HepG2 (cell line): Measurements from ENCODE around the gene ABHD17A. TPM values are rescaled to one million over a fixed set of nuclear protein-coding genes. Genes with fewer than 3 reads are reported as not detected.
A peak's percentile ranks its signal among the peaks of the same experiment; 100 is the strongest.

Experiments used
- ATAC-seq: fragments of 200-7000 bp; cut with Tn5 transposase; 3 replicates; pipeline ENCODE4 v1.9.1; 2020; ENCODE audit warnings: mild to moderate bottlenecking, moderate library complexity
- BruUV-seq: library from RNA; stranded (reverse); fragments of 400-500 nt; replicated peaks from 2 replicates; lab custom pipeline; 2021; lab: Mats Ljungman, UMichigan
- CTCF ChIA-PET: fragments of 300-600 bp; formaldehyde crosslinking; extraction: SDS; loops from one replicate; lab custom pipeline; 2021; ENCODE audit warnings: low total read pairs, inconsistent platforms, low intra/inter-chr PET ratio; lab: Yijun Ruan, JAX
- POLR2A ChIA-PET: fragments of 350-600 bp; sonication (Branson Sonifier 250); formaldehyde crosslinking; loops from one replicate; lab custom pipeline; 2020; ENCODE audit warnings: antibody characterized with exemption, inconsistent platforms; lab: Yijun Ruan, JAX
- DNase-seq: peaks from one replicate; pipeline ENCODE4 v3.0.0-alpha.2; 2015; ENCODE audit warnings: low spot score
- FAIRE-seq: peaks from 3 replicates; lab custom pipeline; 2011; peaks lifted over from hg19 to GRCh38; lab: Jason Lieb, UNC
- H2AFZ ChIP-seq: one replicate; pipeline ENCODE4 v1.6.1; 2011; ENCODE audit warnings: low read length, inconsistent platforms
- H3K27ac ChIP-seq: fragments of 300-600 bp; 3 replicates; pipeline ENCODE4 v1.8.0; 2011; ENCODE audit warnings: mixed run types, mild to moderate bottlenecking, mixed read lengths, low read length, inconsistent platforms; ENCODE audit not compliant: insufficient read depth; ENCODE audit errors: extremely low read length
- H3K27me3 ChIP-seq, 2 experiments: fragments of 200-600 bp in 1 of 2; 2 replicates in 1 of 2; 3 replicates in 1 of 2; pipeline versions ENCODE4 v1.6.0 to v1.8.0; 2011; ENCODE audit warnings: low read length in 2 of 2, mild to moderate bottlenecking in 2 of 2, moderate library complexity in 2 of 2, inconsistent platforms in 1 of 2; ENCODE audit not compliant: insufficient read depth in 2 of 2, control insufficient read depth in 1 of 2
- H3K36me3 ChIP-seq, 2 experiments: fragments of 200-600 bp in 1 of 2; replicated peaks in 1 of 2; 2 replicates in 1 of 2; 3 replicates in 1 of 2; pipeline versions ENCODE4 v1.5.1 to v1.8.0; 2011; ENCODE audit warnings: low read length in 2 of 2, inconsistent platforms in 1 of 2; ENCODE audit not compliant: insufficient read depth in 2 of 2, control insufficient read depth in 1 of 2
- H3K4me1 ChIP-seq: 2 replicates; pipeline ENCODE4 v1.5.1; 2012; ENCODE audit warnings: low read length, inconsistent platforms; ENCODE audit not compliant: insufficient read depth
- H3K4me2 ChIP-seq: 2 replicates; pipeline ENCODE4 v1.6.0; 2011; ENCODE audit warnings: low read depth, low read length, inconsistent platforms
- H3K4me3 ChIP-seq, 3 experiments: fragments of 200-600 bp in 1 of 3; sonication (generic), shearing (Covaris generic) in 1 of 3; replicated peaks in 1 of 3; 2 replicates each; pipeline ENCODE4 v1.5.1; 2011 to 2016; ENCODE audit warnings: low read length in 3 of 3, inconsistent platforms in 2 of 3, low read depth in 2 of 3, mild to moderate bottlenecking in 2 of 3, control low read depth in 1 of 3, mixed read lengths in 1 of 3; ENCODE audit not compliant: insufficient read depth in 1 of 3
- H3K79me2 ChIP-seq: one replicate; pipeline ENCODE4 v1.6.1; 2011; ENCODE audit warnings: low read length, inconsistent platforms; ENCODE audit not compliant: insufficient read depth
- H3K9ac ChIP-seq: 2 replicates; pipeline ENCODE4 v1.6.0; 2011; ENCODE audit warnings: mild to moderate bottlenecking, low read depth, low read length, inconsistent platforms; ENCODE audit not compliant: insufficient read depth
- H3K9me3 ChIP-seq: 2 replicates; pipeline ENCODE4 v1.5.1; 2012; ENCODE audit warnings: mild to moderate bottlenecking, low read length
- H4K20me1 ChIP-seq: 2 replicates; pipeline ENCODE4 v1.6.0; 2011; ENCODE audit warnings: inconsistent platforms, mild to moderate bottlenecking, low read length, moderate library complexity; ENCODE audit not compliant: insufficient read depth
- CEBPG ChIP-seq: IDR thresholded peaks from 2 replicates; pipeline ENCODE4 v1.6.1; 2016
- TEAD3 ChIP-seq: optimal IDR thresholded peaks from 2 replicates; pipeline ENCODE3; 2016; ENCODE audit warnings: borderline replicate concordance
- ZNF430 ChIP-seq: sonication (generic); formaldehyde crosslinking; IDR thresholded peaks from 2 replicates; pipeline ENCODE4 v1.9.0; 2021; ENCODE audit warnings: mild to moderate bottlenecking, missing genetic modification reagents
- ZNF83 ChIP-seq: sonication (generic); formaldehyde crosslinking; IDR thresholded peaks from 2 replicates; pipeline ENCODE4 v1.4.0; 2020; ENCODE audit warnings: missing genetic modification reagents, mild to moderate bottlenecking, borderline replicate concordance
- WGBS: methylation state at CpG from one replicate; pipeline ENCODE4 v1.1.6; 2017; ENCODE audit warnings: low lambda C conversion rate; 5-methylcytosine and 5-hydroxymethylcytosine counted together
- in situ Hi-C: cut with HindIII; loops from 2 replicates; pipeline ENCODE4 v1.10.0; 2017; ENCODE audit warnings: low pct_unique_long_range_greater_than_20kb; ENCODE audit not compliant: extremely low pct_ligation_motif_present
- intact Hi-C: fragments of 100-400 bp; cut with micrococcal nuclease; formaldehyde crosslinking; loops from one replicate; pipeline ENCODE4 v1.10.0; 2022; ENCODE audit not compliant: unreplicated experiment
- polyA plus RNA-seq, 8 experiments: library from polyadenylated mRNA; depleted of rRNA in 3 of 8; stranded (reverse) in 7 of 8; unstranded in 1 of 8; fragments of >200 nt; fragmentation: Illumina TruSeq in 4 of 8; extraction: Trizol in 4 of 8; gene quantifications; 2 replicates each; pipeline versions ENCODE4 v1.2.1 to v1.2.3, GENCODE V29; 2011 to 2016; ENCODE audit warnings: low read depth in 4 of 8, missing spikeins in 1 of 8, mixed read lengths in 1 of 8; ENCODE audit not compliant: insufficient read depth in 1 of 8
- total RNA-seq, 5 experiments: library from RNA; depleted of rRNA; stranded (reverse); fragments of >200 nt; fragmentation: Illumina TruSeq; extraction: Trizol; gene quantifications; 2 replicates each; pipeline ENCODE4 v1.2.3, GENCODE V29; 2016; ENCODE audit warnings: low read depth in 1 of 5
- TF ChIP-seq, protein P1 (sequence below): sonication (generic); formaldehyde crosslinking; IDR thresholded peaks from 2 replicates; pipeline ENCODE4 v1.4.0; 2020; ENCODE audit warnings: mild to moderate bottlenecking, missing genetic modification reagents
- TF ChIP-seq, protein P2 (sequence below): sonication (generic); formaldehyde crosslinking; IDR thresholded peaks from 2 replicates; pipeline ENCODE4 v1.5.1; 2020; ENCODE audit warnings: mild to moderate bottlenecking, missing genetic modification reagents, moderate library complexity
- TF ChIP-seq, protein P3 (sequence below): sonication (generic); formaldehyde crosslinking; IDR thresholded peaks from 2 replicates; pipeline ENCODE4 v1.4.0; 2020; ENCODE audit warnings: missing genetic modification reagents, mild to moderate bottlenecking, borderline replicate concordance

Gene ABHD17A
- total and polyA plus RNA-seq, 2 of the 13 experiments (the other 11 are each of a cell fraction or from before 2014, with no cell fraction given) = 27.7 to 40.8 TPM

DNA sequence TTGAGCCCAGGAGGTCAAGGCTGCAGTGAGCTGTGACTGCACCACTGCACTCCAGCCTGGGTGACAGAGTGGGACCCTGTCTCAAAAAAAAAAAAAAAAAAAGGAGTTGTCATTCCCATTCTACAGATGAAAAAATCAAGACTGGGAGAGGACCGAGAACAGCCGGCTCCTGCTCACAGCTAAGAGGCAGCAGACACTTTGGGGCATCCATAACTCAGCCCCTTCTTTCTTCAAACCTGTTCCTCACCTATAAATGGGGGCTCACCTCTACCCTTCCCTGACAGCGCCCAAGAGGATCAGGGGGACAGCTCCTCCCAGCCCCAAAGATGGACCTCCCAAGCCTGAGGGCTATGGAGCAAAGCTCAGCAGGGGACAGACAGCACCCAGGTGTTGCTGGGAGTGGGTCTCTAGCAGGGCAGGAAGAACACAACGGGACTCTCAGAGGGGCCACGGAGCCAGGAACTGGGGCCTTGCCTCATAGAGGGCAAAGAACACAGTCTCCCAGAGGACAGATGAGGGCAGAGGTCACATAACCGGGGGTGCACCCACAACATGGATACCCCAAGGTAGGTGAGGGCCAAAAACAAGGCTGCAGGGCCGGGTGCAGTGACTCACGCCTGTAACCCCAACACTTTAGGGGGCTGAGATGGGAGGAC is 18.5 kb downstream of the ABHD17A start:
- H3K4me1 ChIP-seq = peaks cover 67% of the 10 kb centered on the region
- peak overlapping the region; percentile 59 for H3K4me2 ChIP-seq
- WGBS = 43% methylated on average over 8 of the region's 8 CpGs
- H2AFZ ChIP-seq = no peak overlapping the region
- H4K20me1 ChIP-seq = no peaks in the 10 kb centered on the region; the same call in 1 of the 2 replicates
- POLR2A ChIA-PET = interaction anchor here (1.3 to 1.7 kb wide), 3 partner anchors 8 to 26 kb away, joined by 5 read pairs; partner anchors contain the start of gene ABHD17A
- in situ Hi-C loops = no loop called here
- no peaks in the 10 kb centered on the region; a peak in 1 of 5 replicates for H3K27me3 ChIP-seq
- peak overlapping the region; percentile 61 for H3K27ac ChIP-seq
- H3K36me3 ChIP-seq = no peaks in the 10 kb centered on the region
- no TSS peak for BruUV-seq
- no peak overlapping the region for H3K9ac ChIP-seq
- DNase-seq (no peak), ATAC-seq (no peak), FAIRE-seq (no peak)
- peaks cover 10% of the 10 kb centered on the region for H3K79me2 ChIP-seq
- intact Hi-C loops = loop anchor here (1.0 kb wide), 1 partner anchor 15 kb away; no protein-coding TSS in a partner anchor
- H3K9me3 ChIP-seq = no peaks in the 10 kb centered on the region
- CTCF ChIA-PET = no interaction called here
- H3K4me3 ChIP-seq = no peak overlapping the region
- TF ChIP-seq ZNF430 = peak; percentile 33; the same call in 1 of the 2 replicates
- TF ChIP-seq, protein P1, sequence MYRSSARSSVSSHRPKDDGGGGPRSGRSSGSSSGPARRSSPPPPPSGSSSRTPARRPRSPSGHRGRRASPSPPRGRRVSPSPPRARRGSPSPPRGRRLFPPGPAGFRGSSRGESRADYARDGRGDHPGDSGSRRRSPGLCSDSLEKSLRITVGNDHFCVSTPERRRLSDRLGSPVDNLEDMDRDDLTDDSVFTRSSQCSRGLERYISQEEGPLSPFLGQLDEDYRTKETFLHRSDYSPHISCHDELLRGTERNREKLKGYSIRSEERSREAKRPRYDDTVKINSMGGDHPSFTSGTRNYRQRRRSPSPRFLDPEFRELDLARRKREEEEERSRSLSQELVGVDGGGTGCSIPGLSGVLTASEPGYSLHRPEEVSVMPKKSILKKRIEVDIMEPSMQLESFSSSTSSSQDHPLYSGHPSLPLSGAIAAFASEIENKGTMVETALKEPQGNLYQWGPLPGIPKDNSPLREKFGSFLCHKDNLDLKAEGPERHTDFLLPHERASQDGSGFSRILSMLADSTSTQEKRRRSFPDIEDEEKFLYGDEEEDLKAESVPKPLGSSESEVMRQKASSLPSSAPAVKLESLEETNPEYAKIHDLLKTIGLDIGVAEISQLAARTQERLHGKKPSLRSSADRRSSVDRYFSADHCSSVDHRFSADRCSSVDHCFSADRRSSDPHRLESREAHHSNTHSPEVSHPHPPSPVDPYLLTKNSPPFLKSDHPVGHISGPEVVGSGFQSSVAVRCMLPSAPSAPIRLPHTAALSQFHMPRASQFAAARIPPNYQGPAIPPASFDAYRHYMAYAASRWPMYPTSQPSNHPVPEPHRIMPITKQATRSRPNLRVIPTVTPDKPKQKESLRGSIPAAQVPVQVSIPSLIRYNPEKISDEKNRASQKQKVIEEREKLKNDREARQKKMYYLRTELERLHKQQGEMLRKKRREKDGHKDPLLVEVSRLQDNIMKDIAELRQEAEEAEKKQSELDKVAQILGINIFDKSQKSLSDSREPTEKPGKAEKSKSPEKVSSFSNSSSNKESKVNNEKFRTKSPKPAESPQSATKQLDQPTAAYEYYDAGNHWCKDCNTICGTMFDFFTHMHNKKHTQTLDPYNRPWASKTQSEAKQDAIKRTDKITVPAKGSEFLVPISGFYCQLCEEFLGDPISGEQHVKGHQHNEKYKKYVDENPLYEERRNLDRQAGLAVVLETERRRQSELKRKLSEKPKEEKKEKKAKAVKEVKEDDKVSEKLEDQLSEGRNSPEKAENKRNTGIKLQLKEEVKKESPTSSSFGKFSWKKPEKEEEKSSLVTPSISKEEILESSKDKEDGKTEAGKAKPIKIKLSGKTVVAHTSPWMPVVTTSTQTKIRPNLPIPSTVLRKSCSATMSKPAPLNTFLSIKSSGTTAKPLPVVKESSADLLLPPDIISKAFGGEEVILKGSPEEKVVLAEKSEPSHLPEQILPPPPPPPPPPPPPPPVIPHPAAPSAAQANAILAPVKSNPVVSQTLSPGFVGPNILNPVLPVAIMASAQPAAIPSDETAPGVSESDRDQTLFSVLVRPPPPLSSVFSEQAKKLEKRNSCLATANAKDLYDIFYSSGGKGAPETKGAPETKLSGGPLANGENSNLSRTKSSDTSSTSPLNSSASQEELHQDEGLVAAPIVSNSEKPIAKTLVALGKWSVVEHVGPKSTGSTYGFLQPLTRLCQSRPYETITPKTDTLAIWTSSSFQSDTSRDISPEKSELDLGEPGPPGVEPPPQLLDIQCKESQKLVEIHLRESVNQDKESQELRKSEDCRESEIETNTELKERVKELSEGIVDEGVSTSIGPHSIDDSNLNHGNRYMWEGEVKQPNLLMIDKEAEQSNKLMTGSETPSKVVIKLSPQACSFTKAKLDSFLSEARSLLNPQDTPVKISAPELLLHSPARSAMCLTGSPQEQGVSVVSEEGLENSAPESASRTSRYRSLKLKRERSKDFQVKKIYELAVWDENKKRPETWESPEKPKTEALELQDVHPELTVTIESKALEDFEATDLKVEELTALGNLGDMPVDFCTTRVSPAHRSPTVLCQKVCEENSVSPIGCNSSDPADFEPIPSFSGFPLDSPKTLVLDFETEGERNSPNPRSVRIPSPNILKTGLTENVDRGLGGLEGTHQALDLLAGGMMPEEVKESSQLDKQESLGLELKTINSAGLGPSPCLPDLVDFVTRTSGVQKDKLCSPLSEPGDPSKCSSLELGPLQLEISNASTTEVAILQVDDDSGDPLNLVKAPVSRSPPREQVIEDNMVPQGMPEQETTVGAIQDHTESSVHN = 0 out of 2 replicates have a peak, but pooled peaks have one; percentile 30
- TF ChIP-seq ZNF83 (CRISPR knock-in tag) = no peak
- peak; percentile 15 for TF ChIP-seq TEAD3 (CRISPR knock-in tag)
- TF ChIP-seq, protein P2, sequence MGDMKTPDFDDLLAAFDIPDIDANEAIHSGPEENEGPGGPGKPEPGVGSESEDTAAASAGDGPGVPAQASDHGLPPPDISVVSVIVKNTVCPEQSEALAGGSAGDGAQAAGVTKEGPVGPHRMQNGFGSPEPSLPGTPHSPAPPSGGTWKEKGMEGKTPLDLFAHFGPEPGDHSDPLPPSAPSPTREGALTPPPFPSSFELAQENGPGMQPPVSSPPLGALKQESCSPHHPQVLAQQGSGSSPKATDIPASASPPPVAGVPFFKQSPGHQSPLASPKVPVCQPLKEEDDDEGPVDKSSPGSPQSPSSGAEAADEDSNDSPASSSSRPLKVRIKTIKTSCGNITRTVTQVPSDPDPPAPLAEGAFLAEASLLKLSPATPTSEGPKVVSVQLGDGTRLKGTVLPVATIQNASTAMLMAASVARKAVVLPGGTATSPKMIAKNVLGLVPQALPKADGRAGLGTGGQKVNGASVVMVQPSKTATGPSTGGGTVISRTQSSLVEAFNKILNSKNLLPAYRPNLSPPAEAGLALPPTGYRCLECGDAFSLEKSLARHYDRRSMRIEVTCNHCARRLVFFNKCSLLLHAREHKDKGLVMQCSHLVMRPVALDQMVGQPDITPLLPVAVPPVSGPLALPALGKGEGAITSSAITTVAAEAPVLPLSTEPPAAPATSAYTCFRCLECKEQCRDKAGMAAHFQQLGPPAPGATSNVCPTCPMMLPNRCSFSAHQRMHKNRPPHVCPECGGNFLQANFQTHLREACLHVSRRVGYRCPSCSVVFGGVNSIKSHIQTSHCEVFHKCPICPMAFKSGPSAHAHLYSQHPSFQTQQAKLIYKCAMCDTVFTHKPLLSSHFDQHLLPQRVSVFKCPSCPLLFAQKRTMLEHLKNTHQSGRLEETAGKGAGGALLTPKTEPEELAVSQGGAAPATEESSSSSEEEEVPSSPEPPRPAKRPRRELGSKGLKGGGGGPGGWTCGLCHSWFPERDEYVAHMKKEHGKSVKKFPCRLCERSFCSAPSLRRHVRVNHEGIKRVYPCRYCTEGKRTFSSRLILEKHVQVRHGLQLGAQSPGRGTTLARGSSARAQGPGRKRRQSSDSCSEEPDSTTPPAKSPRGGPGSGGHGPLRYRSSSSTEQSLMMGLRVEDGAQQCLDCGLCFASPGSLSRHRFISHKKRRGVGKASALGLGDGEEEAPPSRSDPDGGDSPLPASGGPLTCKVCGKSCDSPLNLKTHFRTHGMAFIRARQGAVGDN (CRISPR knock-in tag) = peak; percentile 55
- 0 out of 2 replicates have a peak, but pooled peaks have one; percentile 28 for TF ChIP-seq CEBPG (CRISPR knock-in tag)
- TF ChIP-seq, protein P3, sequence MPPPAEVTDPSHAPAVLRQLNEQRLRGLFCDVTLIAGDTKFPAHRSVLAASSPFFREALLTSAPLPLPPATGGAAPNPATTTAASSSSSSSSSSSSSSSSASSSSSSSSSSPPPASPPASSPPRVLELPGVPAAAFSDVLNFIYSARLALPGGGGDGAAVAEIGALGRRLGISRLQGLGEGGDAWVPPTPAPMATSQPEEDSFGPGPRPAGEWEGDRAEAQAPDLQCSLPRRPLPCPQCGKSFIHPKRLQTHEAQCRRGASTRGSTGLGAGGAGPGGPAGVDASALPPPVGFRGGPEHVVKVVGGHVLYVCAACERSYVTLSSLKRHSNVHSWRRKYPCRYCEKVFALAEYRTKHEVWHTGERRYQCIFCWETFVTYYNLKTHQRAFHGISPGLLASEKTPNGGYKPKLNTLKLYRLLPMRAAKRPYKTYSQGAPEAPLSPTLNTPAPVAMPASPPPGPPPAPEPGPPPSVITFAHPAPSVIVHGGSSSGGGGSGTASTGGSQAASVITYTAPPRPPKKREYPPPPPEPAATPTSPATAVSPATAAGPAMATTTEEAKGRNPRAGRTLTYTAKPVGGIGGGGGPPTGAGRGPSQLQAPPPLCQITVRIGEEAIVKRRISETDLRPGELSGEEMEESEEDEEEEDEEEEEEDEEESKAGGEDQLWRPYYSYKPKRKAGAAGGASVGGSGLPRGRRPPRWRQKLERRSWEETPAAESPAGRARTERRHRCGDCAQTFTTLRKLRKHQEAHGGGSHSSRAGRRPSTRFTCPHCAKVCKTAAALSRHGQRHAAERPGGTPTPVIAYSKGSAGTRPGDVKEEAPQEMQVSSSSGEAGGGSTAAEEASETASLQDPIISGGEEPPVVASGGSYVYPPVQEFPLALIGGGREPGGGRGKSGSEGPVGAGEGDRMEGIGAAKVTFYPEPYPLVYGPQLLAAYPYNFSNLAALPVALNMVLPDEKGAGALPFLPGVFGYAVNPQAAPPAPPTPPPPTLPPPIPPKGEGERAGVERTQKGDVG = no peak
